Smooth muscle cell (in vitro differentiated cells): Measurements from ENCODE around the gene TCF12. TPM values are rescaled to one million over a fixed set of nuclear protein-coding genes. Genes with fewer than 3 reads are reported as not detected.

ENCODE experiments used
- DNase-seq: peaks from one replicate; lab custom pipeline; 2025; ENCODE audit not compliant: unreplicated experiment; lab: John Stamatoyannopoulos, UW
- H2AFZ ChIP-seq: fragments of 200-600 bp; sonication (generic); 2 replicates; pipeline ENCODE4 v1.6.0; 2016; ENCODE audit warnings: antibody characterized with exemption, low read depth, mild to moderate bottlenecking
- H3F3A ChIP-seq: fragments of 200-600 bp; sonication (generic); 2 replicates; pipeline ENCODE4 v1.6.0; 2017; ENCODE audit warnings: antibody characterized with exemption, low read depth
- H3K27ac ChIP-seq: fragments of 200-600 bp; sonication (generic); 2 replicates; pipeline ENCODE4 v1.5.1; 2016; ENCODE audit warnings: low read depth, mild to moderate bottlenecking
- H3K27me3 ChIP-seq: fragments of 200-600 bp; sonication (generic); 2 replicates; pipeline ENCODE4 v1.6.1; 2016; ENCODE audit warnings: low read depth, mild to moderate bottlenecking
- H3K36me3 ChIP-seq: fragments of 200-600 bp; sonication (generic); 2 replicates; pipeline ENCODE4 v1.5.1; 2016; ENCODE audit warnings: low read depth
- H3K4me1 ChIP-seq: fragments of 200-600 bp; sonication (generic); 2 replicates; pipeline ENCODE4 v1.5.1; 2016; ENCODE audit warnings: low read depth
- H3K4me2 ChIP-seq: fragments of 200-600 bp; sonication (generic); 2 replicates; pipeline ENCODE4 v1.6.0; 2016; ENCODE audit warnings: mild to moderate bottlenecking
- H3K4me3 ChIP-seq: fragments of 200-600 bp; sonication (generic); 2 replicates; pipeline ENCODE4 v1.5.1; 2016; ENCODE audit warnings: mild to moderate bottlenecking
- H3K79me2 ChIP-seq: fragments of 200-600 bp; sonication (generic); 2 replicates; pipeline ENCODE4 v1.6.0; 2016; ENCODE audit warnings: low read depth, mild to moderate bottlenecking
- H3K9ac ChIP-seq: fragments of 200-600 bp; sonication (generic); 2 replicates; pipeline ENCODE4 v1.6.0; 2016; ENCODE audit warnings: low read depth
- H3K9me3 ChIP-seq: fragments of 200-600 bp; sonication (generic); replicated peaks from 2 replicates; pipeline ENCODE4 v1.5.1; 2016; ENCODE audit warnings: low read depth
- H4K20me1 ChIP-seq: fragments of 200-600 bp; sonication (generic); 2 replicates; pipeline ENCODE4 v1.6.0; 2016; ENCODE audit warnings: low read depth
- WGBS: methylation state at CpG from one replicate; pipeline ENCODE4 v1.1.7; 2016; ENCODE audit warnings: low lambda C conversion rate; 5-methylcytosine and 5-hydroxymethylcytosine counted together
- polyA plus RNA-seq: library from polyadenylated mRNA; unstranded; fragments of >200 nt; fragmentation: Nextera tagmentation; extraction: Ambion mirVana; gene quantifications from 2 replicates; pipeline ENCODE4 v1.2.1, GENCODE V29; 2016
- total RNA-seq: library from RNA; depleted of rRNA; stranded (reverse); fragments of >200 nt; gene quantifications from 2 replicates; pipeline ENCODE4 v1.2.3, GENCODE V29; 2014
- TF ChIP-seq, protein P1 (sequence below): fragments of 200-600 bp; sonication (generic); IDR thresholded peaks from 2 replicates; pipeline ENCODE4 v1.5.1; 2017; ENCODE audit warnings: borderline replicate concordance, mild to moderate bottlenecking, antibody characterized with exemption; ENCODE audit not compliant: insufficient read depth, poor library complexity, severe bottlenecking

TCF12 gene
- total and polyA plus RNA-seq, 2 experiments from 2014 or later, result 54.1 to 302 TPM

- H3K9me3 ChIP-seq, result no peaks in the 10 kb centered on the region
- H2AFZ ChIP-seq, result no peak overlapping the region
- peaks cover 18% of the 10 kb centered on the region for H3K4me1 ChIP-seq
- no peaks in the 10 kb centered on the region for H3K27me3 ChIP-seq
- H3K79me2 ChIP-seq, result peaks cover 17% of the 10 kb centered on the region
- TF ChIP-seq, protein P1, sequence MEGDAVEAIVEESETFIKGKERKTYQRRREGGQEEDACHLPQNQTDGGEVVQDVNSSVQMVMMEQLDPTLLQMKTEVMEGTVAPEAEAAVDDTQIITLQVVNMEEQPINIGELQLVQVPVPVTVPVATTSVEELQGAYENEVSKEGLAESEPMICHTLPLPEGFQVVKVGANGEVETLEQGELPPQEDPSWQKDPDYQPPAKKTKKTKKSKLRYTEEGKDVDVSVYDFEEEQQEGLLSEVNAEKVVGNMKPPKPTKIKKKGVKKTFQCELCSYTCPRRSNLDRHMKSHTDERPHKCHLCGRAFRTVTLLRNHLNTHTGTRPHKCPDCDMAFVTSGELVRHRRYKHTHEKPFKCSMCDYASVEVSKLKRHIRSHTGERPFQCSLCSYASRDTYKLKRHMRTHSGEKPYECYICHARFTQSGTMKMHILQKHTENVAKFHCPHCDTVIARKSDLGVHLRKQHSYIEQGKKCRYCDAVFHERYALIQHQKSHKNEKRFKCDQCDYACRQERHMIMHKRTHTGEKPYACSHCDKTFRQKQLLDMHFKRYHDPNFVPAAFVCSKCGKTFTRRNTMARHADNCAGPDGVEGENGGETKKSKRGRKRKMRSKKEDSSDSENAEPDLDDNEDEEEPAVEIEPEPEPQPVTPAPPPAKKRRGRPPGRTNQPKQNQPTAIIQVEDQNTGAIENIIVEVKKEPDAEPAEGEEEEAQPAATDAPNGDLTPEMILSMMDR, result no peak
- H3K27ac ChIP-seq, result no peak overlapping the region
- no peaks in the 10 kb centered on the region for H3F3A ChIP-seq
- peaks cover 22% of the 10 kb centered on the region for H4K20me1 ChIP-seq
- 43% methylated on average over 2 of the region's 2 CpGs for WGBS
- H3K4me3 ChIP-seq, result no peak overlapping the region
- no peak overlapping the region for H3K9ac ChIP-seq
- H3K4me2 ChIP-seq, result no peak overlapping the region
- H3K36me3 ChIP-seq, result peaks cover 1% of the 10 kb centered on the region
- DNase-seq, result no peak
These were observed 279.7 kb downstream of the TCF12 start for GRCh38 chr15:57198131-57198530.

DNA sequence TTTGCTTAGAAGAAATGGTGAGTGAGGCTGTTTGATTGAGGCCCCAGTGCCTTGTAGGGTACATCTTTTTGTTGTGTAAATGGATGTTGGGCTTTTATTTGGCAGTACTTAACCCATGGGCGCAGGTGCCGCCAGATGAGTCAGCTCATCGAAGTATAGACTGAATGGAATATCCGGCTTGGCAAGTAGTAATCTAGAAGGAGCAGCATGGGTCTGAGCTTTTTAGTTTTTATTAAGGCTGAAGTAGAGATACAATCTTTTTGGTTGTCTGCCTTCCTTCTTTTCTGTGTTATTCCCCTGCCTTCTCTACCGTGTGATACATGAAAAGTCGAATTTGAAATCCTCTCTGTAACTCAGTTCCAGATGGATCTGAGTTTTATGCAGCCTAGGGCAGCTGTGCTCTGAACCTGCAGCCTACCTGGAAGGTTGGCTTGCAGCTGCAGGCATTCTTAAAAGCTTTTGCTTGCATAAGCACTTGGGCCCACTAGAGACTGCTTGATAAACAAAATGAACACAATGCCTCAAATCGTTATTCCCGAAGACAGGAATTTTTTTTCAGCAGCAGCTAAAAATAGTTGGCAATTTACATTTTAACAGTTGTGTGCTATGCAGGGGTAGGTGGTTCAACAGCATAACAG is 280.3 kb downstream of the TCF12 start:
- Histone ChIP-seq H3K9ac (no peak overlapping the region), H3K4me3 (no peak overlapping the region), H3F3A (no peaks in the 10 kb centered on the region), H3K9me3 (no peaks in the 10 kb centered on the region), H4K20me1 (peaks cover 26% of the 10 kb centered on the region), H3K36me3 (no peaks in the 10 kb centered on the region), H3K4me1 (peaks cover 18% of the 10 kb centered on the region), H3K27me3 (no peaks in the 10 kb centered on the region), H3K79me2 (peaks cover 17% of the 10 kb centered on the region), H3K4me2 (no peak overlapping the region), H3K27ac (no peak overlapping the region), H2AFZ (no peak overlapping the region)
- WGBS, result 33% methylated on average over 8 of the region's 8 CpGs
- TF ChIP-seq, protein P1, result no peak
- DNase-seq, result no peak

GRCh38 chr15:57201578-57201977 is 283.1 kb downstream of the TCF12 start:
- Histone ChIP-seq H3K4me1 (peaks cover 24% of the 10 kb centered on the region), H3K79me2 (peaks cover 14% of the 10 kb centered on the region), H3K27ac (no peak overlapping the region), H3K4me2 (no peak overlapping the region), H3F3A (no peaks in the 10 kb centered on the region), H3K9ac (no peak overlapping the region), H3K4me3 (no peak overlapping the region), H2AFZ (no peak overlapping the region), H4K20me1 (peaks cover 23% of the 10 kb centered on the region), H3K36me3 (no peaks in the 10 kb centered on the region), H3K27me3 (no peaks in the 10 kb centered on the region), H3K9me3 (no peaks in the 10 kb centered on the region)
- TF ChIP-seq, protein P1, result no peak
- no peak for DNase-seq
- 91% methylated on average over 2 of the region's 2 CpGs for WGBS

GRCh38 chr15:57203906-57204305 is 285.5 kb downstream of the TCF12 start:
- Histone ChIP-seq H3K79me2 (peaks cover 27% of the 10 kb centered on the region), H3K9me3 (no peaks in the 10 kb centered on the region), H4K20me1 (peaks cover 11% of the 10 kb centered on the region), H3K4me1 (peaks cover 10% of the 10 kb centered on the region), H3K4me3 (no peak overlapping the region), H2AFZ (no peak overlapping the region), H3F3A (no peaks in the 10 kb centered on the region), H3K27ac (no peak overlapping the region), H3K9ac (no peak overlapping the region), H3K27me3 (no peaks in the 10 kb centered on the region), H3K36me3 (no peaks in the 10 kb centered on the region), H3K4me2 (no peak overlapping the region)
- WGBS, result 83% methylated on average over 2 of the region's 2 CpGs
- TF ChIP-seq, protein P1, result no peak
- no peak for DNase-seq
